HK-2 (cell line): ENCODE measurements around the gene NMNAT3.

Source experiments
- DNase-seq: peaks from one replicate; pipeline ENCODE4 v3.0.0-alpha.2; 2018; ENCODE audit not compliant: unreplicated experiment

The NMNAT3 gene

GRCh38 chr3:139541532-139542288 is 136.1 kb downstream of the NMNAT3 start:
- DNase-seq, result no peak

DNA sequence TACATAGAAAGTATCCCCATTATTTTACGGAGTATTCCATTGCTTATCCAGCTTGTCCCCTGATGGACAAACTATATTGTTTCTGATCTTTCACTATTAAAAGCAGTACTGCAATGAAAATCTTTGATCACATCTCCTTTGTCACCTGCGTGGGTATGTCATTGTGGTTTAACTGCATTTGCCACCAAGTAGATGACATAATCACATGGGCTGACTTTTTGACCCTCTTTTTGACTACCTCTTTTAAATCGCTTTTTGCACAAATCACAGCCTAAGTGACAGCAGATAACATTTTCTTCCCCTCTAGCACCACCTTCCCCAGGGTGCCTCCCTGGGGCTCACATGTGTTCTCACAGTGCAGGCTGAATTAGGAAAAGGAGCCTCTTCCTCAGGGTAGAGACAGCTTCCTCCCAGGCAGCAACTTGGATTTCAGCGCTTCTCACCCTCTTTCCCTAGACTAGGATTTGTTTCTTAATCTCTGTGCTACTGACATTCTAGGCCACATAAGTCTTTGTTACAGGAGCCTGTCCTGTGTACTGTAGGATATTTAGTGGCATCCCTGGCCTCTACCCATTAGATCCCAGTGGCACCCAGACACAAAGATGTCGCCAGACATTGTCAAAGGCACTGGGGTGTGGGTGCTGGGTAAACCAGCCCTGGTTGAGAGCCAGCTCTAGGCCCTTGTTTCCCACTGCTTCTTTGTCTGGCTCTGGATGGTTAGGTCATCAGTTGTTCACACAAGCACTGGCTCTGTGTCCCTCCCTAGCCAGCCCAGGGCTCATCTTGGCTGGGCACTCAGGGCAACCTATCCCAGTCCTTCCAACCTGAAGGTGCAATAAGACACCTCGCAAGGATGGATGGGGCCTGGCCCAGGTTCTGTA is 136.9 kb downstream of the NMNAT3 start:
- DNase-seq, result no peak

DNA sequence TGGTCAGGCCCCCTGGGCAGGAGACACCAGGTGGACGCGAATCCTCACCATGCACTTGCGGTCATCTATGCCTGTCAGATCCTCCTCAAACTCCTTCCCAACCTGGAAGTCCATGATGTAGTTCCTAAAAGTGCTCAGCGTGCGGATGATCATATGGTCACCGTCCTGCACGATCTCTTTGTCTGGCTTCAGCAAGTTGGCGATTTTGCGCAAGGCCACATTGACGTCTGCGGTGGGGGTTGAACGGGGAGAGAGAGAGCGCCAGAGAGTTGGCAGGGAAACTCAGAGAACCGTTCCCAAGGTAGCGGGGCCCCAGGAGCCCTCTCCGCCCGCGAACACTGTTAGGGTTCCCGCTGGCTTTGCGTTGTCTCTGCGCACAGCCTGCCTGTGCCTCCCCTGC is 139.0 kb downstream of the NMNAT3 start:
- no peak for DNase-seq

DNA sequence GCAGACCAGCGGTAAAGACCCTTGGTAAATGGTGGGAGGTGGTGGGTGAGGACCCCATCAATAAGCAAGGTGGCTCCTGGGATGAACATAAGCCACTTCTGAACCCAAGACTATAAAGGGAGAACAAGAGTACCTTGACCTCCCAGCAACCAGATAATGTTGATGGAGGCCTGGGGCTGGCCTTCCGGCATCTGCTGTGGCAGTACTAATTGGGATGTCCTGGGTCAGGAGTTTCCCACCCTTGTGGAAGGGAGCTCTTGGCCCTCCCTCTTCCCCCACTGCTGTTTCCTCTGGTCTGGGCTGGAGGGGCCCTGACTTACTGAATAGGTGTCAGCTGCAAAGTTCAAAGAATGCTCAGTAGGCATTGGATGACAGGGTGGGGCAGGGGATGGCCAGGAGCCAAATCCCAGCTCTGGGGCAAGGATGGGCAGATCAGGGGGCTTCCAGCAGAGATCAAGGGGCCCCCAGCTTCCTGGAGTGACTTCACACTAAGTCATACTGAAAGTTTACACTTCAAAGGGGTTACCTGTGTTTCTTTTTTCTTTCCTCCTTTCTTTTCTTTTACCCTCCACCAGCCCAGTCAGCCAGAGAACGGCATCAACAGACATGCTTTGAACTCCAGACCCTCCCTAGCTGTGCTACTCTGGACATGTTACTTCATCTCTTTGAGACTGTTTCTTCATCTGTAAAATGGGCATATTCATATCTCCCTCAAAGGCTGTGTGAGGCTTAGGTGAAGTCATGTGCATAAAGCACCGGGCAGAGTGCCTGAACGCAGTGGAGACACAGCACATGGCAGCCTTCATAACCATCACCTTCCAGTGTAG is 139.8 kb downstream of the NMNAT3 start:
- no peak for DNase-seq

GRCh38 chr3:139537361-139537760 is 140.4 kb downstream of the NMNAT3 start:
- DNase-seq, result no peak

- no peak for DNase-seq
Measured at GRCh38 chr3:139534992-139535879, 142.5 kb downstream of the NMNAT3 start.

- peak; percentile 20 for DNase-seq
Measured at GRCh38 chr3:139534455-139534812, 143.3 kb downstream of the NMNAT3 start.

DNA sequence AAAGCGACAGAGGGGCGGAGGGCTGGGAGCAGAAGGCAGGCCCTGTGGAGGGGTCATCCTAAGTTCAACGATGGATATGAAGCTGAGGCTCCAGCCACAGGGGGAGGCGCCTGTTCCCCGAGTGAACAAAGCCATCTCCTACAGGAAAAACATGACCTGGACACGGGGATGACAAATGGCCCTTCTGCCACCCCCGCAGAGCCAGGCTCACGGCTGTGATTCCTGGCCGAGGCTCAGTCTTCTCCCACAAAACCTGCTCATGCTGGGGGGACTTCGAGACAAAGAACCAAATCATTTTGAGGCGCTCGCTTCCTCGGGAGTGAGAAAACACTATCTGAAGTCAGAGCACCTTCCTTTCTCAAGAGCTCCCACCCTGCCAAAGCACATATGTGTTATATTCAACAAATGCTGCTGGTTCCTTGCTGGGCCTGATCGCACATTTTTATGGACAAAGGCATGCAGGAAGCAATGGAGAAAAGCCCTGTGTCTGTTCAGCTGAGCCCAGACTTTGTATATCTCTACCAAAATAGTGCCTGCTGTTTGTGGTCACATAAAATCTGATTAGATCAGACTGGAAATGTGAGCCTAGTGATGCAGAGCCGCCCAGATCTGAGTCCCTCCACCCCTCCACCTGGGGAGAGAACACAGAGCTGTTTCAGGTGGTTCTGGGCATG is 143.9 kb downstream of the NMNAT3 start:
- no peak for DNase-seq

DNA sequence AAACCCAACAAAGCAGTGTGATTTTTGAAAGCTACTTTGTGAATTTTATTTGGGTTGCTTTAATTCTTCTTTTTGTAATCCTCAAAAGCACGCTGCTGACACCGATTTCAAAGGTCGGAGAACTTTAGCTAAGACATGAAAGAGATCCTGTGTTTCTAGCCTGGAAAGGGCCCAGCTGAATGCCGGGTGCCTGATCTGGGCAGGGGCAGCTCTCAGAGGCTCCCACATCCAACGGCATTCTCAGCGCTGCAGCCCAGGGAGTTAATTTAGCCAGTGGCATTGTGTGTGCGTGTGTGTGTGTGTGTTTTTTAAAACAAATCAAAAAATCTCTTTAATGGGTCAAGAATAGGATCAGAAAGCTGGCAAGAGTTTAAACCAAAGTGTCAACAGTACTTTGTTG is 144.8 kb downstream of the NMNAT3 start:
- DNase-seq, result no peak

DNA sequence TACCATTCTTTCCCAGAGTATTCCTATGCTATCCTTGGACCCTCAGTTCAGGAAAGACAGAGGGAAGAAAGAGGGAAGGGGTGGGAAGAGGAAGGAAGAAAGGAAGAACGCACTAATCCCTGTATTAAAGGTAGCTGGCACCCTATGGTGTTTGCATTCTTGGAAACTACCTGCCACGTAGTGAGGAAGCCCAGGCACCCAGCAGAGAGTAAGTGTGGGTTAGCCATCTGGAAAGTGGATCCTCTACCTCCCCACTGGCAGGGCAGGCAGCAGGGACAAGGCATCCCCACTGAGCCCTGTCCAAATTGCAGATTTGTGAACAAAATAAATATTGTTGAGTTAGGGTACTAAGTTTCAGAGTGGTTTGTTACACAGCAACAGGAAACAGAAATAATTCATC is 147.1 kb downstream of the NMNAT3 start:
- no peak for DNase-seq

DNA sequence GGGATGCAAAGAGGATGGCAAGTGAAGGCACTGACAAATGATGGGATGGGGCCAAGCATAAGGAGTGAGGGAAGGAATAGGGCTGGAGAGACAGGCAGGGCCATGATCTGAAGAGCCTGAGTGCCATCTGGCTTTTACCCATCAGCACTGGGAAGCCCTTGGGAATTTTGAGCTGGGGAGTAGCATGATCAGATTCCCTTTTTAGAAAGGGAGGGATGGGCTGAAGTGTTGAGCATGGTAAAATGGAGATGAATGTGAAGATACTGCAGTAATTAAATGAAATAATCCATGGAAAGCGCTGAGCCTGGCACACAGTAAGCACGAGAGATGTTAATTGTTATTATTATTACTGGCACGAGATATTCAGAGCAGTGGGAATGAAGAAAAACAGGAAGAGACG is 148.1 kb downstream of the NMNAT3 start:
- DNase-seq, result no peak

GRCh38 chr3:139528924-139529323 is 148.8 kb downstream of the NMNAT3 start:
- no peak for DNase-seq

DNA sequence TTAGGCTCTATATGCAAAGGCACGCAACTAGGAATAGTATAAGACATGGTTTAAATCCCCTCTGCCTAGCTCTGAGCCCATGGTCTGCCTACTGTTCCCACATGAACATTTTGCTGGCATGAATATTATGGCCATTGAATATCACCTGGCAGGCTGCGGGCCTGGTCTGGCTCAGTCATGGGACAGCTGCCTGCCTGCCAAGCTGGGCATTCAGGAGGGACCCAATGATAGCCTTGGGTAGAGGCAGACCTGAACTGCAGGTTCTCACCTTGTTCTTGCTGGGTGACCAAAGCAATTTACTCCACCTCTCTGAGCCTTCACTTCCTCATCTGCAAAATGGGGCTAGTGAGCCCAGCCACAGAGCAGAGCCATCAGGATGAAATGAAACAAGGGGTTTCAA is 149.5 kb downstream of the NMNAT3 start:
- DNase-seq, result no peak

GRCh38 chr3:139527265-139527664 is 150.5 kb downstream of the NMNAT3 start:
- no peak for DNase-seq

GRCh38 chr3:139526146-139526545 is 151.6 kb downstream of the NMNAT3 start:
- no peak for DNase-seq

DNA sequence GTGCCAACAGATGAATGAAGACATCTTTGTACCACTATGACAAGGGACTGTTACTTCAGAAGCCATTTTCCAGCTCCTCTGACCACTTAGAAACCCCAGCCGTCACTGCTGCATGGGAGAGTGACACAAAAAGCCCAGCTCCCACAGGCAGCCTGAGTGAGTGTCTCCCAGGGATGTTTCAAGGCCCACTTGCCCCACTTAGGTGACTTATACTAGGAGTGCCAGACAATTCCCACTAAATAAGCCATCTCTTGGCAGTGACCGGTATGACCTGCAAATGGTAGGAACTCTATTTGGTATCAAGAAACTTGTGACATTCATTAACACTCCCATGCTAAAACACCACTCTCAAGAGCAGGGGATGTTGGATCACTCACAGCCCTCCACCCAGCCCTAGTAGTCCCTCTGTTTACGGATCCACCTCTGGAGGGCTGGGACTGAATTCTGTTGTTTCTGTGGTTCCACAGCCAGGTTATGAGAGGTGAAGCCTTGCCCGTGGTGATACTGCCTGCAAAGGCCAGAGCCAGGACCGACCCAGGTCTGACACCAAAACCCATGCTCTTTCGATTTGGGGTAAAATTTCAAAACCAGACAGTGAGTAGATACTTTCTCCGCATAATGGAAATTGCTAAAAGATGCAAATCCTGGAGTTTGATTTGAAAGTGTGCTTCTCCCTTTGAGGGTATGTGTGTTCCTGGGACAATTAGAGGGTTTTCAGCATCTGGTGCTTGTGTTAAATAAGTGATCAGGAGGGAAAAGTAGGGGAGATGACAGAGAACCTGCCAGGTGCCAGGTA is 152.7 kb downstream of the NMNAT3 start:
- DNase-seq, result no peak

DNA sequence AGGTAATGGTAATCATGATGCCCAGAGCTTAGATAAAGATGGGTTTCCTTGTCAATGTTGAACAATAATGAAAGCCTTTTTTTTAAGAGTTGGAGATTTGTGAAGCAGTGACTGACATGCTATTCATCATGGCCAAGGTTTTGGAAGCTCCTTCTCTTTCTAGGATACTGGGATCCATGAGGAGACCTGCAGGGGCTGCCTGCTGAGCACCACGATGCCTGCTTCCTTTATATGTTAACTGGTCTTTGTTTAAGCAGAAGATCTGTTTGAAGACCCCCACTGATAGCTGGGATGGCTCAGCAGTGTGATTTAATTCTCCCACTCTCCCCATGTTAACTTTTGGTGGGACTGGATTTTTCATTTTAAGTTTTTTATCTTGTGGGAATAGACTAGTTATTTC is 154.1 kb downstream of the NMNAT3 start:
- no peak for DNase-seq

- no peak for DNase-seq
Measured at GRCh38 chr3:139523166-139523565, 154.6 kb downstream of the NMNAT3 start.

GRCh38 chr3:139522421-139522820 is 155.4 kb downstream of the NMNAT3 start:
- no peak for DNase-seq

DNA sequence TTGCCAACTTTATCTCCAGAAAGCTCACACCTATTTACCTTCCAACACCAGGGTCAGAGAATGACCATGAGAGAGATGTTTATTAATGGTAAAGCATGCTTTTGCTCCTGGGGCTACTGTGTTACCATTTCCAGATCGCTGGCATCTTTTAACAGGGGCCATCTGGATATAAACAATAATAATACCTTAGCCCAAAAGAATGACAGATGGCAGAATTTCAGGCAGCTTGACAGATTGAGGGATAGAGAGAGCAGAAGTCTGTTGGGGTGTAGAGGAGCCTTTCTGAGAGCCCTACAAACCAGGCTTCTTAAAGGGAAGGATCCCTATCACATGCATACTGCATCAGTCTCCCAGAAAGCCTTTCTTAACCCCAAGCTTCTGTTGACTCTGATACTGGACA is 156.0 kb downstream of the NMNAT3 start:
- DNase-seq, result no peak
